DMS53 treated with DMSO at 0.1 percent for 48 hours (cell line): ENCODE data around the gene JAKMIP3.
A peak's percentile ranks its signal among the peaks of the same experiment; 100 is the strongest.

Experiments used
- DNase-seq: peaks from one replicate; lab custom pipeline; 2025; ENCODE audit not compliant: unreplicated experiment; lab: John Stamatoyannopoulos, UW

Gene JAKMIP3

GRCh38 chr10:132065491-132066105 is at the start of gene JAKMIP3:
Gene JAKMIP3 (plus strand): TSS chr10:132065946. CDS start chr10:132104809, 38,863 bp downstream.
- peak; percentile 63 for DNase-seq

DNA sequence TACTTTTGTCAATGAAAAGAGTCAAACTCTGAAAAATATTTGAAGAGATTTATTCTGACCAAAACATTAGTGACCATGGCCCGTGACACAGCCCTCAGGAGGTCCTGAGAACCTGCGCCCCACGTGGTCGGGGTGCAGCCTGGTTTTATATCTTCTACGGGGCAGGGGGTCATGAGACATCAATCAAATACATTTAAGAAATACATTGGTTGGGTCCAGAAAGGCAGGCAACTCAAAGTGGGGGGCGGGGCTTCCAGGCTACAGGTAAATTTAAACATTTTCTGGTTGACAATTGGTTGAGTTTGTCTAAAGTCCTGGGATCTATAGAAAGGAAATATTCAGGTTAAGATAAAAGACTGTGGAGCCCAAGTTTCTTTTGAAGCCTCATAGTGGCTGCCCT is 49.2 kb upstream of the JAKMIP3 start:
- DNase-seq, result no peak

- DNase-seq, result no peak
Measured at GRCh38 chr10:132018446-132018845, 47.3 kb upstream of the JAKMIP3 start.

- no peak for DNase-seq
Measured at GRCh38 chr10:132019366-132019765, 46.4 kb upstream of the JAKMIP3 start.

GRCh38 chr10:132020456-132020855 is 45.3 kb upstream of the JAKMIP3 start:
- DNase-seq, result no peak

- DNase-seq, result no peak
Measured at GRCh38 chr10:132021046-132021445, 44.7 kb upstream of the JAKMIP3 start.

GRCh38 chr10:132021504-132022143 is 44.1 kb upstream of the JAKMIP3 start:
- DNase-seq, result no peak

DNA sequence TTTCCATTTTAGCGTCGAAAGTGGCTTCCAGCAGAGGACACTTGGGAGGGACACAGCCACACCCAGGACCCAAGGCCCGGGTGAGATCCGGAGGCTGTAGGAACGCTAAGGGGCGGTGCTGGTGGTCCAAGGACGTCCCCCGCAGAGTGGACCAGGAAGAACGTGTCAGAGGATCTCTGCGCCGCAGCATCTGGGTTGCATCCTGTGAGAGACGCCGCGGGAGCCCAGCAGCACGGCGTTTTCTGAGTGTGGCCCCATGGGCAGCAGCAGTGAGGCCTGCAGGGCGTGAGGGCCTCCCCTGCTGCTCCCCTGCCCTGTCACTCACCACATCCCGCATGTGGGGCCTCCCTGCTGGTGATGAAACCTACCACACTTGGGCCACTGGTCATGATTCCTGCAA is 43.5 kb upstream of the JAKMIP3 start:
- DNase-seq, result no peak

DNA sequence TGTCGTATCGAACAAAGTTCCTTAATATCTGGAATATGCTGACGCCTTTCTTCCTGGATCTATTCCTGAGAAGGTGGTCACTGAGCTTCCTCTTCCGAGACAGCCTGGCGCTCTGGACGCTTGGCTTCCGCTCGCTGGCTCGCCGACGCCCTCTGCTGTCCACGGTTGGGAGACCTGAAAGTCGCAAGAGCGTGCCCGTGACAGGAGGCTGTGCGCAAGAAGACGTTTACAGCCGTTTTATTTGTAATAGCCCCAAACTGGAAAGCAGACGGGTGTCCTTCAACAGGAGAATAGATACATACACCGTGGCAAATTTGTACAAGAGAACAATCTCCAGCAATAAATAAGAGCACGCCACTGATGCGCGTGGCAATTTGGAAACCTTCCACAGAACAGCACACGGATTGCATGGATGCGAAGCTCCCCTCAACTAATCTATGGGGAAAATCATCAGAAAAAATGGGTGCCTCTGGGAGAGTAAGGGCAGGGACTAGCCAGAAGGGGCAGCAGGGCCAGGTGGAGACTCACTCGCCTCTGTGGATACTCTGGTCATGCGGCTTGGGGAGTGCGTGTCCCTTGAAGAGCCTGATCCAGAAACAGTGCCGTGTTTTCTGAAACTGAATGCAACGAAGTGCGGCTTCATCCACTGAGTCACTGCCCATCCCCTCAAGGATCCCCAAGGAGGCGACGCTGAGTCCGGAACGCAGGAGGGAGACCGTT is 42.5 kb upstream of the JAKMIP3 start:
- peak; percentile 47 for DNase-seq

DNA sequence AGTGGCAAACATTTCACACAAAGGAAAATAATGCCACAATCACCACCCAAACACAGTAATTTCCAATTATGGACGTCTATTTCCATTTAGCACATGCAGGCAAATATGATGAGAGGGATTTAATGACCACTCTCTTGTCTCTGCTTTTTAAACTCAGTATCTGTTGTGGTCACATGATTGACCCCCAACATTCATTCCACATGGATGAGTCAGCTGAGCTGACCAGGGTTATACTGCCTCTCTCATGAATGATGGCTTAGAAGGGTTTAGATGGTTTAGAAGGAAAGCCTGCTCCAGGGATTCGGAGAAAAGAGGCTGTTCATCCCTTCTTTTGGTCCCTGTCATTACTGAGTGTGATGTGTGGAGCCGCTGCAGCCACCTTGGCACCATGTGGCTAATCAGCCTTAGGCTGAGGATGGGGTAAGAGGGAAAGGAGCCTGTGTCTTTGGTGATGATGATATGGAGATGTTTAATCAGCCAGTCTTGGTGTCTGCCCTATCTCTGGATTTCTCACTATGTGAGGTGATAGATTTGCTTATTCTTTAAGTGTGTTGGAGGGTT is 38.2 kb upstream of the JAKMIP3 start:
- no peak for DNase-seq

- DNase-seq, result no peak
Measured at GRCh38 chr10:132028706-132029105, 37.0 kb upstream of the JAKMIP3 start.

DNA sequence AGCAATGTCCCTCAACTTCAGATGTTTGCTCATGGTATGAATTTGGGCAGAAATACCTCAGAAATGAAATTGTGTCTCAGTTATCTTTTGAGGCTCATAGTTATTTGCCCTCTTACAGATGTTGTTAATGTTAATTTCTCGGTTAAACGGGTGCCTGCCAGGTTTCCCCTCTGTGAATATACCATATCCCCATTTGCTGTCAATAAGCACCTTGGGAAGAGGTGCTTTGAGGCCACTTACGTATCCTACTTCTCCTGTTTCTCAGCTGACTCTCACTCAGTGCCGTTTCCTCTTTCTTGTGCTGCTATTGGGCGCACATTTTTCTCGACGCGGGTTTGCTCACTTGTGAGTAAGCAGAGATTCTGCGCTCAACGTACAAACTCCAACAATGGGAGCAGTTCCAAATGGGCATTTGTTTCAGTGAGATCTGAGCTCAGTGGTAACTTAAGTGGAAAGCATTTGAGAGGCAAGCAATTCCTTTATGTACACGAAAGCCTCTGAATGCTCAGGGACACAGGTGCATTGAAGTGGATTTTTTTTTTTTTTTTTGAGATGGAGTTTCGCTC is 34.8 kb upstream of the JAKMIP3 start:
- DNase-seq, result peak; percentile 70

GRCh38 chr10:132033632-132034031 is 32.1 kb upstream of the JAKMIP3 start:
- no peak for DNase-seq

DNA sequence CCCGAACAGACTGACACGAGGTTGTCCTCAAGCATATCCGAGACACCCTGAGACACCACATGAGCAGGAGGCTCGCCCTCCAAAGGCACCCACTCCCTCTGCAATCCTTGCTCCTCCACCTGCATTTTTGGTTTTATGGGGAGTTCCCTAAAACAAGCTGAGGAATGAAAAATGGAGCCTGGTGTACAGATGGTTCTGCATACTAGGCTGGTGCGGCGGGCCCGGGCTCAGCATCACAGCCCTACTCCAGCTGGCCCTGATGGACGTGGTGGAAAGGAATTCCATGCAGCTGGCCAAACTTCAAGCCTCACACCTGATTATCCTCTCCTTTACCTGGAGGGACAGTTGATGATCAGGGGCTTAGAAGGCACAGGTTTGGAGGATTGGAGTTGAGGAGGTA is 30.3 kb upstream of the JAKMIP3 start:
- DNase-seq, result no peak

DNA sequence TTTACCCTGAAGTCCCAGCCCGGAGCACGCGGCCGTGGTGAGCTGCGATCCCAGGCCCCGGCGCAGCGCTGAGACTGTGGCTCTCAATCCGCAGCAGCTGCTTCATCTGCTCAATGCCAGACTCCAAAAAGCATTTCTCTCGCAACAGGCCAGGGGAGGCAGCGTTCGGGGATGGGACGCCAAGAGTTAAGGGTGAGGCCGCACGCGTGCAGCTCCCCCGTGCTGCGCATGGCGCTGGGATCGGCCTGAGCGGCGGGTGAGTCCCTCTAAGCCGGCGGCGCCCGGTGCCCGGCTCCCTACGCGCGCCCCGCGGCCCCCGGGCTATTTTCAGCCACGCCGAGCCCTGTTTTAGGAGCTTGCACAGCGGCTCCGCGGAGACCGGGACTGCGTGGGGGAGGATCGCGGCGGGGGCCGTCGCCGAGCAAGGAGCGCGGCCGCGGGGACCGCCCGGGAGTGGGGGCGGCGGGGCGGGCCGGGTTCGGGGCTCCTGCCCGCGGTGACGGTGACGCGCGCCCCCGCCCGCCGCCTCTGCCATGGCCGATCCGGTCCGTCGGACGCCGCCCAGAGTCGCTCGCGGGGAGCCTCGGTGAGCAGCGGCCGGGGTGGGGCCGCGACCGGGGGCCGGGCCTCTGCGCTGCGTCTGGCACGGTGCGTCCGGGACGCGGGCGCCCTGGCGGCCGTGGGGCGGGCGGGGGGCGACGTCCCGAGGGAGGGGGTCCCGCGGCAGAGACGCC is 29.4 kb upstream of the JAKMIP3 start:
- DNase-seq, result peak; percentile 19

- no peak for DNase-seq
Measured at GRCh38 chr10:132036887-132037675, 28.7 kb upstream of the JAKMIP3 start.

GRCh38 chr10:132037676-132037975 is 28.1 kb upstream of the JAKMIP3 start:
- no peak for DNase-seq

DNA sequence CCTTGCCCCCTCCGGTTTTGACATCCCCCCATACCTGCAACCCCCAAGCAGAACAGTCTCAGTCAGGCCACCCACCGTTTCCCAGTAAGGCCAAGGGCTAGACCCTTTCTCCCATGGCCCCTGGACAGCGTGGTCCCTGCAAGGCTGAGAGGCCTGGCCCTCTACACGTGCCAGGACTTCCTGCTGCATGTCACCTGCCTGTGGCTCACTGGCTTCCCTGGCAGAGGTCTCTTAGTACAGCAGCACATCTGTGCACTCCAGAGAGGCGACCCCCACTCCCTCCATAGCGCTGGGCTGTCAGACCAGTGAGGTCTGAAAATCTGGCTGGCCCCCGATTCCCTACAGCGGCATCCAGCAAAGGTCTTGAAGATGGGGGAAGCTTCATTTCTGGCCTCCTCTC is 26.4 kb upstream of the JAKMIP3 start:
- no peak for DNase-seq

- DNase-seq, result no peak
Measured at GRCh38 chr10:132040046-132040445, 25.7 kb upstream of the JAKMIP3 start.

GRCh38 chr10:132041340-132041739 is 24.4 kb upstream of the JAKMIP3 start:
- no peak for DNase-seq
